CD4-positive, alpha-beta T cell (primary cell): ENCODE measurements around the gene ZNF775. TPM values are rescaled to one million over a fixed set of nuclear protein-coding genes. Genes with fewer than 3 reads are reported as not detected.

Experiments
- ATAC-seq: fragments of 200-7000 bp; cut with Tn5 transposase; one replicate; pipeline ENCODE4 v1.10.0; 2022; ENCODE audit warnings: mild to moderate bottlenecking; ENCODE audit not compliant: poor library complexity
- CTCF ChIA-PET: fragments of 350-600 bp; sonication (Branson Sonifier 250); formaldehyde crosslinking; loops from one replicate; lab custom pipeline; 2021; ENCODE audit warnings: antibody characterized with exemption, inconsistent platforms; lab: Charles Lee
- POLR2A ChIA-PET: fragments of 350-600 bp; sonication (Branson Sonifier 250); formaldehyde crosslinking; loops from one replicate; lab custom pipeline; 2021; ENCODE audit warnings: antibody characterized with exemption, inconsistent platforms; lab: Charles Lee
- DNase-seq, 14 experiments: peaks; one replicate each; pipeline ENCODE4 v3.0.0-alpha.2; 2013 to 2020; ENCODE audit warnings: mixed read lengths in 2 of 14
- H3K27ac ChIP-seq, 2 donors: one replicate each; pipeline versions ENCODE4 v1.5.1 to v1.7.0; 2013; ENCODE audit warnings: low read length in 2 of 2, low read depth in 1 of 2, mild to moderate bottlenecking in 1 of 2
- H3K27me3 ChIP-seq, 2 experiments: 1 replicate in 1 of 2; 2 replicates in 1 of 2; pipeline versions ENCODE4 v1.6.1 to v1.7.0; 2013; ENCODE audit warnings: low read length in 2 of 2, control low read depth in 1 of 2, mild to moderate bottlenecking in 1 of 2, moderate library complexity in 1 of 2; ENCODE audit not compliant: insufficient read depth in 2 of 2, control insufficient read depth in 1 of 2
- H3K36me3 ChIP-seq: one replicate; pipeline ENCODE4 v1.6.1; 2013; ENCODE audit warnings: low read length, control low read depth; ENCODE audit not compliant: insufficient read depth
- H3K4me1 ChIP-seq: one replicate; pipeline ENCODE4 v1.6.1; 2013; ENCODE audit warnings: low read length, control low read depth; ENCODE audit not compliant: insufficient read depth
- H3K4me3 ChIP-seq: one replicate; pipeline ENCODE4 v1.5.1; 2013; ENCODE audit warnings: mild to moderate bottlenecking, low read length, moderate library complexity
- H3K9me3 ChIP-seq, 2 experiments: 1 replicate in 1 of 2; 2 replicates in 1 of 2; pipeline versions ENCODE4 v1.6.1 to v1.7.0; 2013; ENCODE audit warnings: low read length in 2 of 2, mild to moderate bottlenecking in 2 of 2, control low read depth in 1 of 2, moderate library complexity in 1 of 2; ENCODE audit not compliant: control insufficient read depth in 1 of 2, insufficient read depth in 1 of 2
- H3K27ac Mint-ChIP-seq: one replicate; pipeline ENCODE4 v1.8.0; 2020; ENCODE audit warnings: mixed read lengths
- H3K27me3 Mint-ChIP-seq: one replicate; pipeline ENCODE4 v1.8.0; 2021; ENCODE audit warnings: mixed read lengths
- H3K36me3 Mint-ChIP-seq: one replicate; pipeline ENCODE4 v1.8.0; 2021; ENCODE audit warnings: low read depth, mixed read lengths
- H3K4me1 Mint-ChIP-seq: one replicate; pipeline ENCODE4 v1.8.0; 2021; ENCODE audit warnings: low read depth, mixed read lengths
- H3K4me3 Mint-ChIP-seq: one replicate; pipeline ENCODE4 v1.8.0; 2020; ENCODE audit warnings: mild to moderate bottlenecking, mixed read lengths
- H3K9me3 Mint-ChIP-seq: one replicate; pipeline ENCODE4 v1.8.0; 2020; ENCODE audit warnings: mixed read lengths
- intact Hi-C, 2 experiments: fragments of 100-400 bp; cut with DNase I in 1 of 2; cut with micrococcal nuclease in 1 of 2; formaldehyde crosslinking; loops; one replicate each; pipeline versions ENCODE4 v1.15.1 to v1.9.0; 2023 to 2025; cut with DNase I, micrococcal nuclease
- total RNA-seq, 174 experiments: library from RNA in 2 of 174; stranded (reverse) in 2 of 174; gene quantifications; one replicate each; pipeline ENCODE4 v1.2.3 and lab custom pipeline; 2021 to 2026
- TF ChIP-seq, protein P1 (sequence below): fragments of 200-600 bp; IDR thresholded peaks from one replicate; pipeline ENCODE4 v1.8.0; 2022; ENCODE audit warnings: antibody characterized with exemption, mild to moderate bottlenecking

Gene ZNF775
- total RNA-seq, 2 experiments from 2014 or later: 0.38 to 0.45 TPM

DNA sequence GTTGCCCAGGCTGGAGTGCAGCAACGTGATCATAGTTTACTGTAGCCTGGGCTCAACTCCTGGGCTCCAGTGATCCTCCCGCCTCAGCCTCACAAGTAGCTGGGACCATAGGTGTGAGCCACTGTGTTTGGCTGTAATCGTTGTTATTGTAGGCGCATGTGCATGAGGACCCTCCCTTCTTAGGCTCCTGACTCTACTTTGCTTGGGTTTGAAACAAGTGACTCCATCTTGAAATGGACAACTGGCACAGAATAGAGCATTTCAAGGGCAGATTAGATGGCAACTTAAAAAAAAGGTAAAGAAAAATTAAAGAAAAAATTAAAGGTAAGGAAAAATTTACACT is 55.9 kb downstream of the ZNF775 start:
- ChIA-PET CTCF (no interaction called here), POLR2A (interaction anchor here (0.7 kb wide), 1 partner anchor 11 kb away, joined by 3 read pairs; no protein-coding TSS in a partner anchor)
- intact Hi-C loops: no loop called here
- Histone ChIP-seq H3K4me1 (peaks cover 9% of the 10 kb centered on the region), H3K4me3 (no peak overlapping the region), H3K9me3 (peaks cover 0 to 4% of the 10 kb centered on the region in 2 experiments), H3K27me3 (no peaks in the 10 kb centered on the region), H3K27ac (no peak overlapping the region), H3K36me3 (no peaks in the 10 kb centered on the region)
- no peak for ATAC-seq
- Mint-ChIP-seq H3K9me3 (peaks cover 2% of the 10 kb centered on the region), H3K27ac (no peak overlapping the region), H3K27me3 (no peaks in the 10 kb centered on the region), H3K4me1 (peaks cover 16% of the 10 kb centered on the region), H3K36me3 (no peaks in the 10 kb centered on the region), H3K4me3 (no peak overlapping the region)
- TF ChIP-seq, protein P1, sequence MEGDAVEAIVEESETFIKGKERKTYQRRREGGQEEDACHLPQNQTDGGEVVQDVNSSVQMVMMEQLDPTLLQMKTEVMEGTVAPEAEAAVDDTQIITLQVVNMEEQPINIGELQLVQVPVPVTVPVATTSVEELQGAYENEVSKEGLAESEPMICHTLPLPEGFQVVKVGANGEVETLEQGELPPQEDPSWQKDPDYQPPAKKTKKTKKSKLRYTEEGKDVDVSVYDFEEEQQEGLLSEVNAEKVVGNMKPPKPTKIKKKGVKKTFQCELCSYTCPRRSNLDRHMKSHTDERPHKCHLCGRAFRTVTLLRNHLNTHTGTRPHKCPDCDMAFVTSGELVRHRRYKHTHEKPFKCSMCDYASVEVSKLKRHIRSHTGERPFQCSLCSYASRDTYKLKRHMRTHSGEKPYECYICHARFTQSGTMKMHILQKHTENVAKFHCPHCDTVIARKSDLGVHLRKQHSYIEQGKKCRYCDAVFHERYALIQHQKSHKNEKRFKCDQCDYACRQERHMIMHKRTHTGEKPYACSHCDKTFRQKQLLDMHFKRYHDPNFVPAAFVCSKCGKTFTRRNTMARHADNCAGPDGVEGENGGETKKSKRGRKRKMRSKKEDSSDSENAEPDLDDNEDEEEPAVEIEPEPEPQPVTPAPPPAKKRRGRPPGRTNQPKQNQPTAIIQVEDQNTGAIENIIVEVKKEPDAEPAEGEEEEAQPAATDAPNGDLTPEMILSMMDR: no peak
- no peak for DNase-seq

DNA sequence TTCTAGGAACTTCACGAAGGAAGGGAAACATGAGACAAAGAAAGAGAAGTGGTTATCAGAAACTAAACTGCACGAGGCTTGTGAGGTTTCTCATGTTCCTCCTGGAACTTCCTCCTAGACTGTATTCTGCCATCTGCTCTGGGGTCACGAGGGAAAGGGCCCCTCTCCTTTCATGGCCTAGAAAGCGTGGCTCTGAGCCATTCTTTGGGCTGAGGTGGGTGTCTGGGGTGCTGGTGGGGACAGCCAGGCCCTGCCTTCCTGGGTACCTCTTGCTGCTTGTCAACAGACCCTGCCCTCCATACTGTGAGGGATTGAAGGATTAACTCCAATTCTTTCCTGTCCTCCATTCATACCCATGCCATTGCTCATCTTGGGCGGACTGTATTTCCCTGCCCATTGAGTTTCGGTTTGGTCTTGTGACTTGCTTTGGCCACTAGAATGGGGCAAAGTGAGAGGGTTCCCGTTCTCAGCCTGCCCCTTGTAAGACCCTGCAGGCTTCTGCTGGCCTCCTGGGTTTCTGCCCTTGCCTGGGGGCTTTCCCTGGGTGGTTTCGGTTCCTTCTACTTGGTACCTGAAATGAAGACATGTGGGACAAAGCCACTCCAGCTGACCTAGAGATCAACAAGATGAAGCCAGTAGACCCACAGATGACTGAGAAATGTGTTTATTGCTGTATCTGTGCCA is 56.4 kb downstream of the ZNF775 start:
- CTCF ChIA-PET: no interaction called here
- Mint-ChIP-seq H3K4me1 (peaks cover 21% of the 10 kb centered on the region), H3K9me3 (peaks cover 2% of the 10 kb centered on the region), H3K27me3 (no peaks in the 10 kb centered on the region), H3K27ac (no peak overlapping the region), H3K4me3 (no peak overlapping the region), H3K36me3 (no peaks in the 10 kb centered on the region)
- DNase-seq (peak in 2 of 14 experiments; percentile 51), ATAC-seq (no peak)
- no peak overlapping the region for H3K4me3 ChIP-seq
- no peaks in the 10 kb centered on the region for H3K27me3 ChIP-seq
- intact Hi-C loops: no loop called here
- peaks cover 0 to 4% of the 10 kb centered on the region in 2 experiments for H3K9me3 ChIP-seq
- H3K36me3 ChIP-seq: no peaks in the 10 kb centered on the region
- peaks cover 9% of the 10 kb centered on the region for H3K4me1 ChIP-seq
- POLR2A ChIA-PET: no interaction called here
- H3K27ac ChIP-seq: no peak overlapping the region
- TF ChIP-seq, protein P1: no peak

DNA sequence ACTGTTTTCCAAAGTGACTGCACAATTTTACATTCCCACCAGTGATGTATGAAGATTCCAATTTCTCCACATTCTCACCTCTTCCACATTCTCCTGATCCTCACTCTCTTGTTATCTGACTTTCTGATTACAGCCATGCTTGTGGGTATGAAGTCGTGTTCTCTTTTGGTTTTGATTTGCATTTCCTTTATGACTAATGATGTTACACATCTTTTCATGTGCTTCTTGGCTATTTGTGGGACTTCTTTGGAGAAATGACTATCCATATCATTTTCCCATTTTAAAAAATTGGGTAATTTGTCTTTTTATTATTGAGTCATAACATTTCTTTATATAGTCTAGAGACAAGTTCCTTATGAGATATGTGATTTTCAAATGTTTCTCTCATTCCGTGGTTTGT is 60.8 kb downstream of the ZNF775 start:
- ATAC-seq: no peak
- POLR2A ChIA-PET: interaction anchor here (1.0 kb wide), 1 partner anchor 72 kb away, joined by 4 read pairs; the partner anchor contains the start of gene REPIN1
- Histone ChIP-seq H3K27ac (no peak overlapping the region), H3K36me3 (no peaks in the 10 kb centered on the region), H3K4me1 (peaks cover 1% of the 10 kb centered on the region), H3K4me3 (no peak overlapping the region), H3K9me3 (peaks cover 12 to 20% of the 10 kb centered on the region in 2 experiments), H3K27me3 (no peaks in the 10 kb centered on the region)
- intact Hi-C loops: loop anchor here in 1 of 2 experiments (10.0 kb wide), 1 partner anchor 435 kb away; no protein-coding TSS in a partner anchor
- peak in 2 of 14 experiments; percentile 29 to 40 for DNase-seq
- Mint-ChIP-seq H3K4me3 (no peak overlapping the region), H3K36me3 (no peaks in the 10 kb centered on the region), H3K4me1 (peaks cover 10% of the 10 kb centered on the region), H3K27ac (no peak overlapping the region), H3K9me3 (peaks cover 6% of the 10 kb centered on the region), H3K27me3 (no peaks in the 10 kb centered on the region)
- TF ChIP-seq, protein P1: no peak
- CTCF ChIA-PET: interaction anchor here (1.4 to 1.7 kb wide), 2 partner anchors 9 to 339 kb away, joined by 4 to 5 read pairs; no protein-coding TSS in a partner anchor
